GM23338 (cell line): ENCODE data around the gene CSTPP1. TPM values are rescaled to one million over a fixed set of nuclear protein-coding genes. Genes with fewer than 3 reads are reported as not detected.

Experiments
- ATAC-seq: fragments of 200-7000 bp; cut with Tn5 transposase; 3 replicates; pipeline ENCODE4 v1.9.1; 2020
- DNase-seq: peaks from one replicate; pipeline ENCODE4 v3.0.0-alpha.2; 2015; ENCODE audit warnings: low spot score
- H2AFZ ChIP-seq: fragments of 200-600 bp; sonication (generic); 2 replicates; pipeline ENCODE4 v1.8.0; 2016; ENCODE audit warnings: antibody characterized with exemption, mild to moderate bottlenecking, moderate library complexity
- H3F3A ChIP-seq: fragments of 200-600 bp; sonication (generic); replicated peaks from 2 replicates; pipeline ENCODE4 v1.8.0; 2017; ENCODE audit warnings: antibody characterized with exemption, mixed run types, low read depth
- H3K27ac ChIP-seq: fragments of 200-600 bp; sonication (generic); 2 replicates; pipeline ENCODE4 v1.6.1; 2016; ENCODE audit warnings: low read depth
- H3K27me3 ChIP-seq: fragments of 200-600 bp; sonication (generic); 2 replicates; pipeline ENCODE4 v1.8.0; 2016; ENCODE audit warnings: mild to moderate bottlenecking, mixed run types, moderate library complexity; ENCODE audit not compliant: insufficient read depth
- H3K36me3 ChIP-seq: fragments of 200-600 bp; sonication (generic); 2 replicates; pipeline ENCODE4 v1.8.0; 2016; ENCODE audit warnings: mild to moderate bottlenecking; ENCODE audit not compliant: insufficient read depth
- H3K4me1 ChIP-seq: fragments of 200-600 bp; sonication (generic); 2 replicates; pipeline ENCODE4 v1.8.0; 2016; ENCODE audit warnings: mild to moderate bottlenecking, moderate library complexity; ENCODE audit not compliant: insufficient read depth
- H3K4me2 ChIP-seq: fragments of 200-600 bp; sonication (generic); 2 replicates; pipeline ENCODE4 v1.7.1; 2017; ENCODE audit warnings: mixed run types
- H3K4me3 ChIP-seq: fragments of 200-600 bp; sonication (generic); 2 replicates; pipeline ENCODE4 v1.6.1; 2016; ENCODE audit warnings: mixed run types
- H3K79me2 ChIP-seq: fragments of 200-600 bp; sonication (generic); replicated peaks from 2 replicates; pipeline ENCODE4 v1.8.0; 2017; ENCODE audit warnings: mild to moderate bottlenecking; ENCODE audit not compliant: insufficient read depth
- H3K9me2 ChIP-seq: fragments of 200-600 bp; sonication (generic); 2 replicates; pipeline ENCODE4 v1.8.0; 2017; ENCODE audit not compliant: insufficient read depth
- H4K20me1 ChIP-seq: fragments of 200-600 bp; sonication (generic); replicated peaks from 2 replicates; pipeline ENCODE4 v1.8.0; 2017; ENCODE audit warnings: mild to moderate bottlenecking; ENCODE audit not compliant: insufficient read depth
- H3K27ac Mint-ChIP-seq: 2 replicates; pipeline ENCODE4 v1.8.0; 2020; ENCODE audit warnings: inconsistent platforms, mild to moderate bottlenecking, moderate library complexity, mixed read lengths
- H3K27me3 Mint-ChIP-seq: 3 replicates; pipeline ENCODE4 v1.8.0; 2022; ENCODE audit warnings: low read depth, mild to moderate bottlenecking, moderate library complexity, mixed read lengths, inconsistent platforms; ENCODE audit not compliant: insufficient read depth, poor library complexity
- H3K36me3 Mint-ChIP-seq: 3 replicates; pipeline ENCODE4 v1.8.0; 2021; ENCODE audit warnings: low read depth, mild to moderate bottlenecking, inconsistent platforms, moderate library complexity, mixed read lengths
- H3K4me1 Mint-ChIP-seq: 3 replicates; pipeline ENCODE4 v1.8.0; 2020; ENCODE audit warnings: mild to moderate bottlenecking, inconsistent platforms, mixed read lengths
- H3K4me3 Mint-ChIP-seq: 3 replicates; pipeline ENCODE4 v1.8.0; 2021; ENCODE audit warnings: moderate library complexity, mild to moderate bottlenecking, inconsistent platforms, mixed read lengths
- H3K9me3 Mint-ChIP-seq: 3 replicates; pipeline ENCODE4 v1.8.0; 2020; ENCODE audit warnings: moderate library complexity, mild to moderate bottlenecking, inconsistent platforms, mixed read lengths
- CREB1 ChIP-seq: fragments of 250-450 bp; sonication (Bioruptor Pico); IDR thresholded peaks from 2 replicates; pipeline ENCODE4 v1.5.0; 2020; ENCODE audit warnings: low read depth, mild to moderate bottlenecking, moderate library complexity
- NANOG ChIP-seq: IDR thresholded peaks from 2 replicates; pipeline ENCODE4 v1.6.1; 2016; ENCODE audit warnings: antibody characterized with exemption, borderline replicate concordance
- ZNF331 ChIP-seq: fragments of 250-450 bp; sonication (Bioruptor Pico); IDR thresholded peaks from 2 replicates; pipeline ENCODE4 v1.5.0; 2020; ENCODE audit warnings: low read depth, mild to moderate bottlenecking, moderate library complexity
- polyA plus RNA-seq: library from polyadenylated mRNA; unstranded; fragments of >200 nt; fragmentation: Nextera tagmentation; extraction: Ambion mirVana; gene quantifications from 2 replicates; pipeline ENCODE4 v1.2.1, GENCODE V29; 2016
- total RNA-seq: library from RNA; depleted of rRNA; stranded (reverse); fragments of >200 nt; shearing (Covaris generic); gene quantifications from 2 replicates; pipeline ENCODE4 v1.2.3, GENCODE V29; 2014
- TF ChIP-seq, protein P1 (sequence below): fragments of 250-450 bp; sonication (Bioruptor Pico); IDR thresholded peaks from 2 replicates; pipeline ENCODE4 v1.5.0; 2020; ENCODE audit warnings: mild to moderate bottlenecking, moderate library complexity
- TF ChIP-seq, protein P2 (sequence below): IDR thresholded peaks from 2 replicates; pipeline ENCODE4 v1.6.1; 2016; ENCODE audit warnings: antibody characterized with exemption

Gene CSTPP1
- total and polyA plus RNA-seq, 2 experiments from 2014 or later, result 23.5 to 42.6 TPM

DNA sequence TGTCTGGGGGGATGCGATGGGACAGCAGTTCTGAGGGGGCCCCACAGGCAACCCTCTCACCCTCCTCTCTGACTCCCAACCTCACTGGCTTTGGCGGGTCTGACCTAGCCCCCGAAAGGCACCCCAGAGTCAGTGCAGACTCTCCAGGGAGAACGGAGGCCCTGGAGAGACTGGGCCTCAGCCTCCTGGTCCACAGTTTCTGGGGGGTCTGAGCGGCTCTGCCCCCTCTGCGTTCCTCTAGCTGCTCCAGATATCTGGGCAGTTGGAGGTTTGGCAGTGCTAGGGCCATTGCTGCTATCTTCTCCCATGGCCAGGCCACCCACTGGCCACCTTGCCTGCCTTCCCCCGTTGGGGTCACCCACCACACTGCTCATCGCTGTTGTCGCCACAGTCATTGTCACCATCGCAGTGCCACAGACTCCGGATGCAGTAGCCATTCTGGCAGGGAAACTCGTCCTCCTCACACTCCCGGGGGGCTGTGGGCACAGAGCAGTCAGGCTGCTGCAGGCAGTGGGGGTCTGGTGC is 37.0 kb upstream of the CSTPP1 start:
- H3F3A ChIP-seq, result no peaks in the 10 kb centered on the region
- H3K9me2 ChIP-seq, result no peaks in the 10 kb centered on the region
- peaks cover 58% of the 10 kb centered on the region for H3K36me3 Mint-ChIP-seq
- H4K20me1 ChIP-seq, result 0 out of 2 replicates have a peak, but pooled peaks cover 3% of the 10 kb centered on the region
- H3K9me3 Mint-ChIP-seq, result peaks cover 7% of the 10 kb centered on the region; the same call in 1 of the 3 replicates
- H3K27me3 Mint-ChIP-seq, result peaks cover 8% of the 10 kb centered on the region
- no peaks in the 10 kb centered on the region for H3K4me1 ChIP-seq
- H3K27me3 ChIP-seq, result no peaks in the 10 kb centered on the region
- no peak overlapping the region for H3K27ac Mint-ChIP-seq
- H3K27ac ChIP-seq, result no peak overlapping the region
- H3K4me3 Mint-ChIP-seq, result no peak overlapping the region
- H3K4me2 ChIP-seq, result no peak overlapping the region
- no peak overlapping the region for H3K4me3 ChIP-seq
- no peak for ATAC-seq
- 0 out of 2 replicates have a peak, but pooled peaks cover 3% of the 10 kb centered on the region for H3K79me2 ChIP-seq
- DNase-seq, result no peak
- TF ChIP-seq NANOG (no peak), CREB1 (CRISPR knock-in tag) (no peak), ZNF331 (CRISPR knock-in tag) (no peak)
- TF ChIP-seq, protein P1, sequence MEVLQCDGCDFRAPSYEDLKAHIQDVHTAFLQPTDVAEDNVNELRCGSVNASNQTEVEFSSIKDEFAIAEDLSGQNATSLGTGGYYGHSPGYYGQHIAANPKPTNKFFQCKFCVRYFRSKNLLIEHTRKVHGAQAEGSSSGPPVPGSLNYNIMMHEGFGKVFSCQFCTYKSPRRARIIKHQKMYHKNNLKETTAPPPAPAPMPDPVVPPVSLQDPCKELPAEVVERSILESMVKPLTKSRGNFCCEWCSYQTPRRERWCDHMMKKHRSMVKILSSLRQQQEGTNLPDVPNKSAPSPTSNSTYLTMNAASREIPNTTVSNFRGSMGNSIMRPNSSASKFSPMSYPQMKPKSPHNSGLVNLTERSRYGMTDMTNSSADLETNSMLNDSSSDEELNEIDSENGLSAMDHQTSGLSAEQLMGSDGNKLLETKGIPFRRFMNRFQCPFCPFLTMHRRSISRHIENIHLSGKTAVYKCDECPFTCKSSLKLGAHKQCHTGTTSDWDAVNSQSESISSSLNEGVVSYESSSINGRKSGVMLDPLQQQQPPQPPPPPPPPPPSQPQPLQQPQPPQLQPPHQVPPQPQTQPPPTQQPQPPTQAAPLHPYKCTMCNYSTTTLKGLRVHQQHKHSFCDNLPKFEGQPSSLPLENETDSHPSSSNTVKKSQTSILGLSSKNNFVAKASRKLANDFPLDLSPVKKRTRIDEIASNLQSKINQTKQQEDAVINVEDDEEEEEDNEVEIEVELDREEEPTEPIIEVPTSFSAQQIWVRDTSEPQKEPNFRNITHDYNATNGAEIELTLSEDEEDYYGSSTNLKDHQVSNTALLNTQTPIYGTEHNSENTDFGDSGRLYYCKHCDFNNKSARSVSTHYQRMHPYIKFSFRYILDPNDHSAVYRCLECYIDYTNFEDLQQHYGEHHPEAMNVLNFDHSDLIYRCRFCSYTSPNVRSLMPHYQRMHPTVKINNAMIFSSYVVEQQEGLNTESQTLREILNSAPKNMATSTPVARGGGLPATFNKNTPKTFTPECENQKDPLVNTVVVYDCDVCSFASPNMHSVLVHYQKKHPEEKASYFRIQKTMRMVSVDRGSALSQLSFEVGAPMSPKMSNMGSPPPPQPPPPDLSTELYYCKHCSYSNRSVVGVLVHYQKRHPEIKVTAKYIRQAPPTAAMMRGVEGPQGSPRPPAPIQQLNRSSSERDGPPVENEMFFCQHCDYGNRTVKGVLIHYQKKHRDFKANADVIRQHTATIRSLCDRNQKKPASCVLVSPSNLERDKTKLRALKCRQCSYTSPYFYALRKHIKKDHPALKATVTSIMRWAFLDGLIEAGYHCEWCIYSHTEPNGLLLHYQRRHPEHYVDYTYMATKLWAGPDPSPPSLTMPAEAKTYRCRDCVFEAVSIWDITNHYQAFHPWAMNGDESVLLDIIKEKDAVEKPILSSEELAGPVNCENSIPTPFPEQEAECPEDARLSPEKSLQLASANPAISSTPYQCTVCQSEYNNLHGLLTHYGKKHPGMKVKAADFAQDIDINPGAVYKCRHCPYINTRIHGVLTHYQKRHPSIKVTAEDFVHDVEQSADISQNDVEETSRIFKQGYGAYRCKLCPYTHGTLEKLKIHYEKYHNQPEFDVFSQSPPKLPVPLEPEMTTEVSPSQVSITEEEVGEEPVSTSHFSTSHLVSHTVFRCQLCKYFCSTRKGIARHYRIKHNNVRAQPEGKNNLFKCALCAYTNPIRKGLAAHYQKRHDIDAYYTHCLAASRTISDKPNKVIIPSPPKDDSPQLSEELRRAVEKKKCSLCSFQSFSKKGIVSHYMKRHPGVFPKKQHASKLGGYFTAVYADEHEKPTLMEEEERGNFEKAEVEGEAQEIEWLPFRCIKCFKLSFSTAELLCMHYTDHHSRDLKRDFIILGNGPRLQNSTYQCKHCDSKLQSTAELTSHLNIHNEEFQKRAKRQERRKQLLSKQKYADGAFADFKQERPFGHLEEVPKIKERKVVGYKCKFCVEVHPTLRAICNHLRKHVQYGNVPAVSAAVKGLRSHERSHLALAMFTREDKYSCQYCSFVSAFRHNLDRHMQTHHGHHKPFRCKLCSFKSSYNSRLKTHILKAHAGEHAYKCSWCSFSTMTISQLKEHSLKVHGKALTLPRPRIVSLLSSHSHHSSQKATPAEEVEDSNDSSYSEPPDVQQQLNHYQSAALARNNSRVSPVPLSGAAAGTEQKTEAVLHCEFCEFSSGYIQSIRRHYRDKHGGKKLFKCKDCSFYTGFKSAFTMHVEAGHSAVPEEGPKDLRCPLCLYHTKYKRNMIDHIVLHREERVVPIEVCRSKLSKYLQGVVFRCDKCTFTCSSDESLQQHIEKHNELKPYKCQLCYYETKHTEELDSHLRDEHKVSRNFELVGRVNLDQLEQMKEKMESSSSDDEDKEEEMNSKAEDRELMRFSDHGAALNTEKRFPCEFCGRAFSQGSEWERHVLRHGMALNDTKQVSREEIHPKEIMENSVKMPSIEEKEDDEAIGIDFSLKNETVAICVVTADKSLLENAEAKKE (CRISPR knock-in tag), result no peak
- TF ChIP-seq, protein P2, sequence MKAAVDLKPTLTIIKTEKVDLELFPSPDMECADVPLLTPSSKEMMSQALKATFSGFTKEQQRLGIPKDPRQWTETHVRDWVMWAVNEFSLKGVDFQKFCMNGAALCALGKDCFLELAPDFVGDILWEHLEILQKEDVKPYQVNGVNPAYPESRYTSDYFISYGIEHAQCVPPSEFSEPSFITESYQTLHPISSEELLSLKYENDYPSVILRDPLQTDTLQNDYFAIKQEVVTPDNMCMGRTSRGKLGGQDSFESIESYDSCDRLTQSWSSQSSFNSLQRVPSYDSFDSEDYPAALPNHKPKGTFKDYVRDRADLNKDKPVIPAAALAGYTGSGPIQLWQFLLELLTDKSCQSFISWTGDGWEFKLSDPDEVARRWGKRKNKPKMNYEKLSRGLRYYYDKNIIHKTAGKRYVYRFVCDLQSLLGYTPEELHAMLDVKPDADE, result no peak
- peaks cover 13% of the 10 kb centered on the region for H3K4me1 Mint-ChIP-seq
- no peak overlapping the region for H2AFZ ChIP-seq
- H3K36me3 ChIP-seq, result no peaks in the 10 kb centered on the region; the same call in 1 of the 2 replicates
